OCI-LY3 (cell line): ENCODE data around the gene NUDT21.
A peak's percentile ranks its signal among the peaks of the same experiment; 100 is the strongest.

Source experiments
- H2AFZ ChIP-seq: fragments of 200-600, 300-600 bp; shearing (Covaris generic); 2 replicates; pipeline ENCODE4 v1.6.0; 2014; ENCODE audit warnings: antibody characterized with exemption, low read depth, low read length
- H3K27ac ChIP-seq: fragments of 200-600, 300-600 bp; sonication (generic); 2 replicates; pipeline ENCODE4 v1.5.1; 2014; ENCODE audit warnings: mild to moderate bottlenecking, low read length, moderate library complexity, mixed read lengths
- H3K27me3 ChIP-seq: fragments of 200-600, 300-600 bp; sonication (generic); 2 replicates; pipeline ENCODE4 v1.6.1; 2014; ENCODE audit warnings: low read depth, low read length, mixed read lengths
- H3K36me3 ChIP-seq: fragments of 200-600, 300-600 bp; sonication (generic); replicated peaks from 2 replicates; pipeline ENCODE3; 2014; ENCODE audit warnings: low read depth, low read length, mixed read lengths
- H3K4me1 ChIP-seq: fragments of 300-600, 200-600 bp; sonication (generic); 2 replicates; pipeline ENCODE4 v1.6.1; 2014; ENCODE audit warnings: low read length, mixed read lengths
- H3K4me2 ChIP-seq: fragments of 200-600, 300-600 bp; sonication (generic); 2 replicates; pipeline ENCODE4 v1.6.1; 2014; ENCODE audit warnings: low read length, mixed read lengths
- H3K4me3 ChIP-seq: fragments of 300-600, 200-600 bp; sonication (generic); 2 replicates; pipeline ENCODE4 v1.5.1; 2014; ENCODE audit warnings: antibody characterized with exemption, mild to moderate bottlenecking, low read length, moderate library complexity
- H3K79me2 ChIP-seq: fragments of 300-600, 200-600 bp; shearing (Covaris generic); 2 replicates; pipeline ENCODE4 v1.6.1; 2014; ENCODE audit warnings: mild to moderate bottlenecking, low read length, mixed read lengths
- H3K9ac ChIP-seq: fragments of 300-600, 200-600 bp; shearing (Covaris generic); 2 replicates; pipeline ENCODE4 v1.6.0; 2014; ENCODE audit warnings: mild to moderate bottlenecking, low read length, moderate library complexity
- H3K9me3 ChIP-seq: fragments of 200-600, 300-600 bp; shearing (Covaris generic); 2 replicates; pipeline ENCODE4 v1.6.1; 2014; ENCODE audit warnings: low read length, mixed read lengths; ENCODE audit not compliant: insufficient read depth
- H4K20me1 ChIP-seq: fragments of 200-600, 300-600 bp; sonication (generic); 2 replicates; pipeline ENCODE4 v1.6.1; 2016; ENCODE audit warnings: low read length, mixed read lengths; ENCODE audit not compliant: insufficient read depth
- EZH2phosphoT487 ChIP-seq: fragments of 200-600 bp; shearing (Covaris generic); IDR thresholded peaks from 2 replicates; pipeline ENCODE4 v1.6.1; 2018; ENCODE audit warnings: antibody characterized with exemption, mixed run types, low read depth
- TF ChIP-seq, protein P1 (sequence below): fragments of 200-600, 300-600 bp; sonication (generic); IDR thresholded peaks from 2 replicates; pipeline ENCODE4 v1.5.1; 2014; ENCODE audit warnings: antibody characterized with exemption, low read length, low read depth

Gene NUDT21

DNA sequence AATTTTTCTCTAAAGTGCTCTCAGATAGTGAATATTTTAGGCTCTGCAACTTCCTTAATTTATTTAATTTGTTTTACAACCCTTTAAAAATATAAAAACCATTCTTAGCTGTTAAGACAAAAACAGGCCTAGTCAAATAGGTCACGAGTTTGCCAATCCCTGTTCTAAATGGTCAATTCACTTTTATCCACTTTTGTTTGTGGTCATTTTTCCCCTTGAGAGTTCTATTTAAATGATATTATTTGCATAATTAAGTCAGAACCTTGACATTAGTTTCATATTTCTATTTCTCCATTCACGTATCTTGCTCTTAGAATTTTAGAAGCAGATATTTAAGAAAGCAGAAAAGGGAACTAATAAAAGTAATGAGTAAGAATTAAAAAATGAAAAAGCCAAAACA, 29.8 kb downstream of the NUDT21 start:
- Histone ChIP-seq H3K27ac (peak overlapping the region; percentile 87), H3K4me1 (peaks cover 43% of the 10 kb centered on the region), H3K4me3 (peak overlapping the region; percentile 89), H4K20me1 (peaks cover 57% of the 10 kb centered on the region), H3K79me2 (peaks cover 89% of the 10 kb centered on the region), H3K9me3 (no peaks in the 10 kb centered on the region), H3K27me3 (no peaks in the 10 kb centered on the region), H3K36me3 (peaks cover 6% of the 10 kb centered on the region), H3K4me2 (peak overlapping the region; percentile 86), H3K9ac (peak overlapping the region; percentile 15), H2AFZ (no peak overlapping the region)
- TF ChIP-seq, protein P1, sequence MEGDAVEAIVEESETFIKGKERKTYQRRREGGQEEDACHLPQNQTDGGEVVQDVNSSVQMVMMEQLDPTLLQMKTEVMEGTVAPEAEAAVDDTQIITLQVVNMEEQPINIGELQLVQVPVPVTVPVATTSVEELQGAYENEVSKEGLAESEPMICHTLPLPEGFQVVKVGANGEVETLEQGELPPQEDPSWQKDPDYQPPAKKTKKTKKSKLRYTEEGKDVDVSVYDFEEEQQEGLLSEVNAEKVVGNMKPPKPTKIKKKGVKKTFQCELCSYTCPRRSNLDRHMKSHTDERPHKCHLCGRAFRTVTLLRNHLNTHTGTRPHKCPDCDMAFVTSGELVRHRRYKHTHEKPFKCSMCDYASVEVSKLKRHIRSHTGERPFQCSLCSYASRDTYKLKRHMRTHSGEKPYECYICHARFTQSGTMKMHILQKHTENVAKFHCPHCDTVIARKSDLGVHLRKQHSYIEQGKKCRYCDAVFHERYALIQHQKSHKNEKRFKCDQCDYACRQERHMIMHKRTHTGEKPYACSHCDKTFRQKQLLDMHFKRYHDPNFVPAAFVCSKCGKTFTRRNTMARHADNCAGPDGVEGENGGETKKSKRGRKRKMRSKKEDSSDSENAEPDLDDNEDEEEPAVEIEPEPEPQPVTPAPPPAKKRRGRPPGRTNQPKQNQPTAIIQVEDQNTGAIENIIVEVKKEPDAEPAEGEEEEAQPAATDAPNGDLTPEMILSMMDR, result no peak
- TF ChIP-seq EZH2phosphoT487, result no peak

- H3K4me1 ChIP-seq, result peaks cover 44% of the 10 kb centered on the region
- H3K36me3 ChIP-seq, result peaks cover 6% of the 10 kb centered on the region
- no peaks in the 10 kb centered on the region for H3K9me3 ChIP-seq
- no peak overlapping the region for H2AFZ ChIP-seq
- peak overlapping the region; percentile 86 for H3K4me2 ChIP-seq
- H3K4me3 ChIP-seq, result peak overlapping the region; percentile 89
- peak overlapping the region; percentile 15; the same call in 1 of the 2 replicates for H3K9ac ChIP-seq
- H4K20me1 ChIP-seq, result peaks cover 63% of the 10 kb centered on the region
- TF ChIP-seq EZH2phosphoT487, result no peak
- TF ChIP-seq, protein P1, result no peak
- H3K27ac ChIP-seq, result peak overlapping the region; percentile 87
- no peaks in the 10 kb centered on the region for H3K27me3 ChIP-seq
- peaks cover 96% of the 10 kb centered on the region for H3K79me2 ChIP-seq
Measured at GRCh38 chr16:56420613-56421012, 30.5 kb downstream of the NUDT21 start.

DNA sequence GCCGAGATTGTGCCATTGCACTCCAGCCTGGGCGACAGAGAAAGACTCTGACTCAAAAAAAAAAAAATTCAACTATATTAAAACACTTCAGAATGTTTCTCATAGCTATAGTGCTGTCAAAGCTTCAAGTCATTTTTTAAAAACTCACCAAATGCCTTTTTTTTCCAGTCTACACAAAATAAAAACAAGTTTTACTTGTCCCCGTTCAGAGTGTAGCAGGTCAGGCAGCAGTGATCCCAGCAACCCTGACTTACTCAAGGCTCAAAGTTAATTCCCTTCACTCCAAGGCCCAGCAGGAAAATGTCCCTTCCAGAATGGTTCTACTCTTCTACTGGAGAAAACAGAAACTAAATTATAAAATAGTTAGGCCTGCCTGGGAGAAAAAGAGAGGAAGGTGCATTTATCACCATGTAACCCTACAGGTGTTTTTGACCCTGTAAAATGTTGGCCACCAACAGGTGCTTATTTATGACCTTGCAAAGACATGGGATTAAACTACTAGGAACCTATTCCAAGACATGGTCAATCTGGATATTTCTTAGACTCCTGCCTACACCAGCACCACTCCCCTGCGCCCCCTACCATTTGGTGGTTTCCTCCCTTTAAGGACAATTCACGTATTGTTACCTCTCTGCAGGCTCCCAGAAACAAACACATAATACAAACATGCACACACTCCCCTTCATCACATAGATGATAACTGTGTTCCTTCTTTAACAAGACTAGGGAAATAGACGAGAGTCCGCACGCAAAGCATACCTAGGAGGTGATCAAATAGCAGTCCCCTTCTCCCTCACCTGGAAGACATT, 31.2 kb downstream of the NUDT21 start:
- peak overlapping the region; percentile 87; the same call in 1 of the 2 replicates for H3K27ac ChIP-seq
- peaks cover 44% of the 10 kb centered on the region for H3K4me1 ChIP-seq
- no peak overlapping the region for H3K9ac ChIP-seq
- peaks cover 69% of the 10 kb centered on the region for H4K20me1 ChIP-seq
- H3K4me2 ChIP-seq, result peak overlapping the region; percentile 86
- peaks cover 6% of the 10 kb centered on the region for H3K36me3 ChIP-seq
- TF ChIP-seq, protein P1, result no peak
- no peak for TF ChIP-seq EZH2phosphoT487
- H3K79me2 ChIP-seq, result peaks cover 100% of the 10 kb centered on the region
- no peak overlapping the region for H3K4me3 ChIP-seq
- no peaks in the 10 kb centered on the region for H3K27me3 ChIP-seq
- H2AFZ ChIP-seq, result no peak overlapping the region
- no peaks in the 10 kb centered on the region for H3K9me3 ChIP-seq

- Histone ChIP-seq H3K4me2 (no peak overlapping the region), H3K27ac (no peak overlapping the region), H3K4me3 (no peak overlapping the region), H3K27me3 (no peaks in the 10 kb centered on the region), H3K4me1 (peaks cover 30% of the 10 kb centered on the region), H3K9ac (no peak overlapping the region), H3K79me2 (peaks cover 99% of the 10 kb centered on the region), H3K9me3 (no peaks in the 10 kb centered on the region), H4K20me1 (peaks cover 77% of the 10 kb centered on the region), H2AFZ (no peak overlapping the region), H3K36me3 (peaks cover 13% of the 10 kb centered on the region)
- TF ChIP-seq EZH2phosphoT487, result no peak
- TF ChIP-seq, protein P1, result no peak
Measured at GRCh38 chr16:56417138-56417537, 34.0 kb downstream of the NUDT21 start.
